Esophagus muscularis mucosa (tissue), 4 donors: ENCODE data around the gene PRR12. TPM values are rescaled to one million over a fixed set of nuclear protein-coding genes. Genes with fewer than 3 reads are reported as not detected.

ENCODE experiments used
- DNase-seq: peaks from one replicate; pipeline ENCODE4 v3.0.0-alpha.2; 2017; ENCODE audit errors: extremely low spot score
- H3K27ac ChIP-seq, 4 donors: fragments of 200-600 bp; sonication (generic); replicated peaks in 1 of 4; 1 replicate in 3 of 4; 2 replicates in 1 of 4; pipeline ENCODE4 v1.5.1; 2016 to 2019; ENCODE audit warnings: mild to moderate bottlenecking in 1 of 4
- H3K27me3 ChIP-seq, 4 donors: fragments of 200-600 bp; sonication (generic); one replicate each; pipeline versions ENCODE4 v1.5.1 to v1.6.0; 2016 to 2019
- H3K36me3 ChIP-seq, 4 donors: fragments of 200-600 bp; sonication (generic); one replicate each; pipeline ENCODE4 v1.5.1; 2016 to 2019
- H3K4me1 ChIP-seq, 4 donors: fragments of 200-600 bp; sonication (generic); one replicate each; pipeline ENCODE4 v1.5.1; 2016 to 2019
- H3K4me3 ChIP-seq, 4 donors: fragments of 200-600 bp; sonication (generic); 1 replicate in 2 of 4; 2 replicates in 2 of 4; pipeline ENCODE4 v1.5.1; 2016 to 2019; ENCODE audit warnings: mild to moderate bottlenecking in 4 of 4, moderate library complexity in 1 of 4
- H3K9me3 ChIP-seq, 4 donors: fragments of 200-600 bp; sonication (generic); 1 replicate in 3 of 4; 2 replicates in 1 of 4; pipeline ENCODE4 v1.5.1; 2016 to 2019
- CTCF ChIP-seq, 3 experiments: fragments of 200-600 bp in 2 of 3; fragments of 450-650 bp in 1 of 3; sonication (generic) in 2 of 3; IDR thresholded peaks; one replicate each; pipeline ENCODE4 v1.5.1; 2017 to 2019; ENCODE audit warnings: antibody characterized with exemption in 3 of 3, mild to moderate bottlenecking in 2 of 3, moderate library complexity in 1 of 3
- EP300 ChIP-seq: sonication (generic); formaldehyde crosslinking; IDR thresholded peaks from one replicate; pipeline ENCODE4 v1.6.1; 2017; ENCODE audit warnings: antibody characterized with exemption
- POLR2A ChIP-seq: fragments of 450-650 bp; IDR thresholded peaks from one replicate; pipeline ENCODE4 v1.6.1; 2017; ENCODE audit warnings: antibody characterized with exemption, moderate library complexity, mild to moderate bottlenecking, low read depth
- POLR2AphosphoS5 ChIP-seq, 2 donors: sonication (generic); formaldehyde crosslinking; IDR thresholded peaks; one replicate each; pipeline ENCODE4 v1.6.1; 2017; ENCODE audit warnings: antibody characterized with exemption in 2 of 2
- WGBS: methylation state at CpG from one replicate; pipeline ENCODE4 v1.1.5; 2018; 5-methylcytosine and 5-hydroxymethylcytosine counted together
- intact Hi-C: fragments of 100-400 bp; cut with DNase I; formaldehyde crosslinking; loops from one replicate; pipeline ENCODE4 v1.15.1; 2023
- total RNA-seq, 4 donors: library from RNA; depleted of rRNA; stranded (reverse); fragments of >200 nt; gene quantifications; one replicate each; pipeline versions ENCODE4 v1.1.0 to v1.2.1, GENCODE V29; 2016

Gene PRR12
- total RNA-seq, 4 donors from 2014 or later = 9.4 to 29.1 (median 16.3) TPM

GRCh38 chr19:49626226-49626625 lies 35.2 kb downstream of the PRR12 start:
- no peak overlapping the region for H3K4me3 ChIP-seq
- H3K9me3 ChIP-seq = no peaks in the 10 kb centered on the region
- peaks cover 7 to 21% (median 19%) of the 10 kb centered on the region in 4 donors for H3K4me1 ChIP-seq
- peaks cover 22 to 51% (median 43%) of the 10 kb centered on the region in 4 donors for H3K36me3 ChIP-seq
- H3K27me3 ChIP-seq = no peaks in the 10 kb centered on the region
- no peak for DNase-seq
- TF ChIP-seq EP300 (no peak), CTCF (IDR thresholded peaks at IDR 0.05) (no peak)
- intact Hi-C loops = no loop called here
- H3K27ac ChIP-seq = no peak overlapping the region
- WGBS = 84% methylated on average over 11 of the region's 11 CpGs

GRCh38 chr19:49629659-49630058 lies 38.7 kb downstream of the PRR12 start:
- Histone ChIP-seq H3K4me1 (peaks cover 14 to 27% (median 26%) of the 10 kb centered on the region in 4 donors), H3K36me3 (peaks cover 21 to 38% (median 28%) of the 10 kb centered on the region in 4 donors), H3K4me3 (no peak overlapping the region), H3K27ac (no peak overlapping the region), H3K27me3 (no peaks in the 10 kb centered on the region), H3K9me3 (no peaks in the 10 kb centered on the region)
- 83% methylated on average over 9 of the region's 9 CpGs for WGBS
- intact Hi-C loops = no loop called here
- no peak for DNase-seq
- TF ChIP-seq EP300 = no peak
- no peak for TF ChIP-seq CTCF (IDR thresholded peaks at IDR 0.05)
- no peak for TF ChIP-seq POLR2AphosphoS5 (IDR thresholded peaks at IDR 0.05)
- no peak for TF ChIP-seq POLR2A

GRCh38 chr19:49631014-49631588 lies 40.1 kb downstream of the PRR12 start:
- Histone ChIP-seq H3K4me1 (peaks cover 25 to 39% (median 36%) of the 10 kb centered on the region in 4 donors), H3K27me3 (no peaks in the 10 kb centered on the region), H3K36me3 (peaks cover 11 to 38% (median 28%) of the 10 kb centered on the region in 4 donors), H3K9me3 (no peaks in the 10 kb centered on the region), H3K27ac (peak overlapping the region in 2 of 4 donors; percentile 24 to 50), H3K4me3 (no peak overlapping the region)
- DNase-seq = no peak
- 38% methylated on average over 9 of the region's 9 CpGs for WGBS
- TF ChIP-seq POLR2AphosphoS5 (IDR thresholded peaks at IDR 0.05) (peak in 1 of 2 donors; percentile 42), POLR2A (no peak), CTCF (IDR thresholded peaks at IDR 0.05) (no peak)
- intact Hi-C loops = no loop called here

- TF ChIP-seq POLR2A = no peak
- TF ChIP-seq POLR2AphosphoS5 (IDR thresholded peaks at IDR 0.05) = no peak
- intact Hi-C loops = no loop called here
- H3K36me3 ChIP-seq = peaks cover 5 to 38% (median 28%) of the 10 kb centered on the region in 4 donors
- no peak overlapping the region for H3K4me3 ChIP-seq
- H3K9me3 ChIP-seq = no peaks in the 10 kb centered on the region
- H3K4me1 ChIP-seq = peaks cover 30 to 45% (median 42%) of the 10 kb centered on the region in 4 donors
- H3K27me3 ChIP-seq = no peaks in the 10 kb centered on the region
- DNase-seq = no peak
- whole genome bisulfite sequencing = 85% methylated on average over 15 of the region's 19 CpGs
- H3K27ac ChIP-seq = no peak overlapping the region
Measured at GRCh38 chr19:49631610-49632192, 40.7 kb downstream of the PRR12 start.

- Histone ChIP-seq H3K27ac (no peak overlapping the region), H3K4me3 (no peak overlapping the region), H3K4me1 (peaks cover 36 to 54% (median 50%) of the 10 kb centered on the region in 4 donors), H3K27me3 (no peaks in the 10 kb centered on the region), H3K9me3 (no peaks in the 10 kb centered on the region), H3K36me3 (peaks cover 4 to 32% (median 24%) of the 10 kb centered on the region in 4 donors)
- 92% methylated on average over 4 of the region's 5 CpGs for WGBS
- intact Hi-C loops = no loop called here
- TF ChIP-seq POLR2AphosphoS5 (IDR thresholded peaks at IDR 0.05) (no peak), CTCF (IDR thresholded peaks at IDR 0.05) (no peak), POLR2A (no peak), EP300 (no peak)
- DNase-seq = no peak
Measured at GRCh38 chr19:49632576-49632975, 41.6 kb downstream of the PRR12 start.
